ENCODE results near the gene SIX3. TPM values are rescaled to one million over a fixed set of nuclear protein-coding genes. Genes with fewer than 3 reads are reported as not detected.

Gene SIX3
- total RNA-seq, 6 donors from 2014 or later: not detected

- H3K27me3 ChIP-seq: no peaks in the 10 kb centered on the region
- ATAC-seq (ENCODE audit: low FRiP score in 2 of 2) (peak in 1 of 2 donors; percentile 30), DNase-seq (no peak)
Observed at GRCh38 chr2:44970846-44971450, 29.4 kb downstream of the SIX3 start.

GRCh38 chr2:44972771-44973535, 31.5 kb downstream of the SIX3 start:
- ATAC-seq (ENCODE audit: low FRiP score in 2 of 2) (no peak), DNase-seq (no peak)
- Histone ChIP-seq H3K4me3 (no peak overlapping the region), H3K27me3 (no peaks in the 10 kb centered on the region), H3K4me1 (no peaks in the 10 kb centered on the region), H3K27ac (no peak overlapping the region), H3K36me3 (no peaks in the 10 kb centered on the region), H3K9me3 (no peaks in the 10 kb centered on the region)
- 28 to 29% methylated on average over 11 of the region's 11 CpGs for WGBS, 2 donors
- no peak for TF ChIP-seq EP300 (IDR thresholded peaks at IDR 0.05)
- no peak for TF ChIP-seq CTCF (IDR thresholded peaks at IDR 0.05)
- TF ChIP-seq POLR2A (IDR thresholded peaks at IDR 0.05): no peak
- TF ChIP-seq POLR2AphosphoS5 (IDR thresholded peaks at IDR 0.05): no peak

More at GRCh38 chr2:44970846-44971450, 29.4 kb downstream of the SIX3 start:
- H3K4me3 ChIP-seq: no peak overlapping the region
- H3K4me1 ChIP-seq: no peaks in the 10 kb centered on the region
- H3K36me3 ChIP-seq: no peaks in the 10 kb centered on the region
- no peak for TF ChIP-seq EP300 (IDR thresholded peaks at IDR 0.05)
- TF ChIP-seq CTCF (IDR thresholded peaks at IDR 0.05): no peak
- TF ChIP-seq POLR2AphosphoS5 (IDR thresholded peaks at IDR 0.05): no peak
- no peak for TF ChIP-seq POLR2A (IDR thresholded peaks at IDR 0.05)
- H3K9me3 ChIP-seq: no peaks in the 10 kb centered on the region
- no peak overlapping the region for H3K27ac ChIP-seq
- WGBS, 2 donors: 85 to 90% methylated on average over 10 to 15 of the region's 15 CpGs

GRCh38 chr2:44974064-44974715, 32.7 kb downstream of the SIX3 start:
- Histone ChIP-seq H3K27ac (no peak overlapping the region), H3K4me1 (no peaks in the 10 kb centered on the region), H3K36me3 (no peaks in the 10 kb centered on the region), H3K27me3 (no peaks in the 10 kb centered on the region), H3K4me3 (no peak overlapping the region), H3K9me3 (no peaks in the 10 kb centered on the region)
- WGBS, 2 donors: 60 to 69% methylated on average over 5 to 6 of the region's 6 CpGs
- DNase-seq: no peak
- peak in 1 of 2 donors; percentile 44 for ATAC-seq (ENCODE audit: low FRiP score in 2 of 2)
- no peak for TF ChIP-seq POLR2A (IDR thresholded peaks at IDR 0.05)
- TF ChIP-seq CTCF (IDR thresholded peaks at IDR 0.05): no peak
- no peak for TF ChIP-seq EP300 (IDR thresholded peaks at IDR 0.05)
- TF ChIP-seq POLR2AphosphoS5 (IDR thresholded peaks at IDR 0.05): no peak

- no peak for ATAC-seq (ENCODE audit: low FRiP score in 2 of 2)
- no peaks in the 10 kb centered on the region for H3K9me3 ChIP-seq
- peak in 1 of 2 donors; percentile 70 for DNase-seq
- H3K4me1 ChIP-seq: no peaks in the 10 kb centered on the region
- 79 to 83% methylated on average over 21 to 24 of the region's 24 CpGs for WGBS, 2 donors
- no peak overlapping the region for H3K27ac ChIP-seq
- H3K27me3 ChIP-seq: no peaks in the 10 kb centered on the region
- H3K4me3 ChIP-seq: no peak overlapping the region
- no peak for TF ChIP-seq EP300 (IDR thresholded peaks at IDR 0.05)
- no peaks in the 10 kb centered on the region for H3K36me3 ChIP-seq
Observed at GRCh38 chr2:44975571-44976450, 34.3 kb downstream of the SIX3 start.
